IMR-90 (cell line): ENCODE measurements around the gene SLC31A1. TPM values are rescaled to one million over a fixed set of nuclear protein-coding genes. Genes with fewer than 3 reads are reported as not detected.

Experiments used
- ATAC-seq: fragments of 200-7000 bp; cut with Tn5 transposase; 2 replicates; pipeline ENCODE4 v1.9.1; 2020; ENCODE audit warnings: low read depth, mild to moderate bottlenecking, moderate library complexity
- BruUV-seq: library from RNA; stranded (reverse); fragments of 400-500 nt; replicated peaks from 2 replicates; lab custom pipeline; 2021; lab: Mats Ljungman, UMichigan
- CTCF ChIA-PET: fragments of 300-600 bp; formaldehyde crosslinking; extraction: SDS; loops from one replicate; lab custom pipeline; 2021; ENCODE audit warnings: antibody characterized with exemption; lab: Yijun Ruan, JAX
- POLR2A ChIA-PET: fragments of 300-600 bp; sonication (Branson Sonifier 250); formaldehyde crosslinking; loops from one replicate; lab custom pipeline; 2022; ENCODE audit warnings: antibody characterized with exemption; ENCODE audit not compliant: unreplicated experiment; lab: Charles Lee
- DNase-seq: peaks from one replicate; pipeline ENCODE4 v3.0.0; 2013
- H2AFZ ChIP-seq: replicated peaks from 2 replicates; pipeline ENCODE3; 2013; ENCODE audit warnings: low read length, mild to moderate bottlenecking; ENCODE audit not compliant: poor library complexity
- H2AK5ac ChIP-seq: 2 replicates; pipeline ENCODE4 v1.6.1; 2013; ENCODE audit warnings: low read depth, low read length, inconsistent platforms
- H2AK9ac ChIP-seq: replicated peaks from 2 replicates; pipeline ENCODE3; 2013; ENCODE audit warnings: mild to moderate bottlenecking, low read depth, low read length, moderate library complexity; ENCODE audit not compliant: poor library complexity
- H2BK120ac ChIP-seq: 2 replicates; pipeline ENCODE4 v1.6.1; 2013; ENCODE audit warnings: low read depth, low read length, inconsistent platforms
- H2BK15ac ChIP-seq: 3 replicates; pipeline ENCODE4 v1.6.1; 2013; ENCODE audit warnings: low read depth, low read length, inconsistent platforms
- H2BK20ac ChIP-seq: 2 replicates; pipeline ENCODE4 v1.6.1; 2013; ENCODE audit warnings: low read depth, mild to moderate bottlenecking, inconsistent platforms, low read length, moderate library complexity
- H2BK5ac ChIP-seq: 2 replicates; pipeline ENCODE4 v1.6.1; 2013; ENCODE audit warnings: mild to moderate bottlenecking, low read depth, low read length, inconsistent platforms; ENCODE audit not compliant: poor library complexity, severe bottlenecking
- H3K14ac ChIP-seq: replicated peaks from 2 replicates; pipeline ENCODE4 v1.6.1; 2013; ENCODE audit warnings: low read depth, low read length, inconsistent platforms
- H3K18ac ChIP-seq: 2 replicates; pipeline ENCODE4 v1.6.1; 2013; ENCODE audit warnings: low read depth, low read length, control low read depth
- H3K23ac ChIP-seq: 2 replicates; pipeline ENCODE4 v1.6.1; 2013; ENCODE audit warnings: low read depth, low read length, inconsistent platforms
- H3K27ac ChIP-seq: 2 replicates; pipeline ENCODE4 v1.5.1; 2013; ENCODE audit warnings: mild to moderate bottlenecking, control low read depth, low read length; ENCODE audit not compliant: insufficient read depth
- H3K27me3 ChIP-seq: 2 replicates; pipeline ENCODE4 v1.6.1; 2013; ENCODE audit warnings: low read length; ENCODE audit not compliant: control insufficient read depth, insufficient read depth
- H3K36me3 ChIP-seq: 2 replicates; pipeline ENCODE4 v1.6.1; 2013; ENCODE audit warnings: low read length, mixed read lengths; ENCODE audit not compliant: control insufficient read depth, insufficient read depth
- H3K4ac ChIP-seq: 2 replicates; pipeline ENCODE4 v1.6.1; 2013; ENCODE audit warnings: low read depth, low read length, inconsistent platforms
- H3K4me1 ChIP-seq: 2 replicates; pipeline ENCODE4 v1.6.1; 2013; ENCODE audit warnings: low read length, mixed read lengths; ENCODE audit not compliant: control insufficient read depth, insufficient read depth
- H3K4me2 ChIP-seq: 2 replicates; pipeline ENCODE4 v1.6.1; 2013; ENCODE audit warnings: low read depth, mild to moderate bottlenecking, control low read depth, low read length, moderate library complexity
- H3K4me3 ChIP-seq: 2 replicates; pipeline ENCODE4 v1.5.1; 2013; ENCODE audit warnings: low read depth, mild to moderate bottlenecking, control low read depth, low read length, moderate library complexity; ENCODE audit not compliant: insufficient read depth
- H3K56ac ChIP-seq: 2 replicates; pipeline ENCODE4 v1.6.1; 2013; ENCODE audit warnings: low read length, inconsistent platforms; ENCODE audit not compliant: insufficient read depth; ENCODE audit errors: extremely low read depth
- H3K79me1 ChIP-seq, 2 experiments: 2 replicates each; pipeline ENCODE4 v1.6.1; 2013; ENCODE audit warnings: low read length in 2 of 2, inconsistent platforms in 1 of 2, low read depth in 1 of 2
- H3K9ac ChIP-seq: 2 replicates; pipeline ENCODE4 v1.6.1; 2013; ENCODE audit warnings: low read depth, low read length, control low read depth
- H3K9me1 ChIP-seq: 2 replicates; pipeline ENCODE4 v1.6.1; 2013; ENCODE audit warnings: low read length, inconsistent platforms; ENCODE audit not compliant: insufficient read depth
- H3K9me3 ChIP-seq: 2 replicates; pipeline ENCODE4 v1.6.1; 2013; ENCODE audit warnings: low read length; ENCODE audit not compliant: control insufficient read depth, insufficient read depth
- H4K20me1 ChIP-seq: 2 replicates; pipeline ENCODE4 v1.6.1; 2013; ENCODE audit warnings: low read length, inconsistent platforms; ENCODE audit not compliant: insufficient read depth
- H4K5ac ChIP-seq: 2 replicates; pipeline ENCODE4 v1.6.1; 2013; ENCODE audit warnings: mild to moderate bottlenecking, low read depth, low read length, control low read depth
- H4K8ac ChIP-seq, 2 experiments: 2 replicates each; pipeline ENCODE4 v1.6.1; 2013; ENCODE audit warnings: low read depth in 2 of 2, low read length in 2 of 2, control low read depth in 1 of 2, inconsistent platforms in 1 of 2
- H4K91ac ChIP-seq: 2 replicates; pipeline ENCODE4 v1.6.1; 2013; ENCODE audit warnings: low read depth, low read length, inconsistent platforms; ENCODE audit not compliant: insufficient read depth
- BHLHE40 ChIP-seq: fragments of 150-350 bp; IDR thresholded peaks from 2 replicates; pipeline ENCODE4 v1.6.1; 2016; ENCODE audit warnings: mild to moderate bottlenecking, low read depth, low read length
- CEBPB ChIP-seq: IDR thresholded peaks from 2 replicates; pipeline ENCODE4 v1.6.1; 2012; ENCODE audit warnings: low read depth, low read length, improper control_type of control experiment
- CHD1 ChIP-seq: IDR thresholded peaks from 2 replicates; pipeline ENCODE4 v1.6.1; 2012; ENCODE audit warnings: low read depth, low read length, improper control_type of control experiment
- CTCF ChIP-seq: conservative IDR thresholded peaks from 2 replicates; pipeline ENCODE4 v1.5.1; 2012; ENCODE audit warnings: mild to moderate bottlenecking, low read depth, low read length, improper control_type of control experiment
- ELK1 ChIP-seq: fragments of 150-350 bp; IDR thresholded peaks from 2 replicates; pipeline ENCODE4 v1.6.1; 2016; ENCODE audit warnings: low read depth, mild to moderate bottlenecking, low read length, moderate library complexity, borderline replicate concordance
- FOS ChIP-seq: fragments of 150-350 bp; IDR thresholded peaks from 2 replicates; pipeline ENCODE4 v1.6.1; 2016; ENCODE audit warnings: low read depth, low read length
- MAFK ChIP-seq: IDR thresholded peaks from 2 replicates; pipeline ENCODE4 v1.6.1; 2012; ENCODE audit warnings: low read depth, low read length, improper control_type of control experiment
- MAZ ChIP-seq: IDR thresholded peaks from 2 replicates; pipeline ENCODE4 v1.6.1; 2012; ENCODE audit warnings: low read depth, mild to moderate bottlenecking, low read length, improper control_type of control experiment, moderate library complexity, borderline replicate concordance
- MXI1 ChIP-seq: IDR thresholded peaks from 2 replicates; pipeline ENCODE4 v1.6.1; 2012; ENCODE audit warnings: low read depth, mild to moderate bottlenecking, low read length, moderate library complexity, borderline replicate concordance
- NFE2L2 ChIP-seq: fragments of 150-350 bp; IDR thresholded peaks from 2 replicates; pipeline ENCODE4 v1.6.1; 2016; ENCODE audit warnings: low read depth, mild to moderate bottlenecking, low read length
- POLR2A ChIP-seq: IDR thresholded peaks from 2 replicates; pipeline ENCODE4 v1.6.1; 2012; ENCODE audit warnings: mild to moderate bottlenecking, low read depth, low read length
- RAD21 ChIP-seq: IDR thresholded peaks from 2 replicates; pipeline ENCODE4 v1.6.1; 2012; ENCODE audit warnings: low read length, improper control_type of control experiment
- RCOR1 ChIP-seq: IDR thresholded peaks from 2 replicates; pipeline ENCODE4 v1.6.1; 2012; ENCODE audit warnings: mild to moderate bottlenecking, low read length, improper control_type of control experiment; ENCODE audit not compliant: insufficient replicate concordance
- RFX5 ChIP-seq: IDR thresholded peaks from 2 replicates; pipeline ENCODE4 v1.8.0; 2012; ENCODE audit warnings: low read depth, mild to moderate bottlenecking, low read length, moderate library complexity
- SMC3 ChIP-seq: fragments of 150-350 bp; IDR thresholded peaks from 2 replicates; pipeline ENCODE4 v1.6.1; 2016; ENCODE audit warnings: low read depth, mild to moderate bottlenecking, antibody characterized with exemption, low read length, moderate library complexity
- USF2 ChIP-seq: fragments of 150-350 bp; IDR thresholded peaks from 2 replicates; pipeline ENCODE4 v1.6.1; 2017; ENCODE audit warnings: mild to moderate bottlenecking, antibody characterized with exemption, low read length, low read depth
- WGBS, 2 experiments: methylation state at CpG; one replicate each; pipeline versions ENCODE4 v1.1.5 to v1.1.7; 2013; ENCODE audit warnings: missing lambda C conversion rate in 2 of 2; ENCODE audit not compliant: insufficient read length in 1 of 2; ENCODE audit errors: extremely low coverage in 2 of 2; 5-methylcytosine and 5-hydroxymethylcytosine counted together
- dilution Hi-C: fragments of 300-500 bp; cut with HindIII; formaldehyde crosslinking; loops from one replicate; pipeline ENCODE4 v1.14.3; 2018; ENCODE audit warnings: low sequenced_read_pairs; ENCODE audit not compliant: unreplicated experiment
- in situ Hi-C: fragments of 300-500 bp; cut with MboI; formaldehyde crosslinking; loops from 3 replicates; pipeline ENCODE4 v1.14.3; 2019; ENCODE audit warnings: low sequenced_read_pairs, inconsistent platforms, mixed read lengths
- intact Hi-C: fragments of 100-400 bp; cut with micrococcal nuclease; formaldehyde crosslinking; loops from 2 replicates; pipeline ENCODE4 v1.10.0; 2022
- polyA plus RNA-seq, 3 experiments: library from polyadenylated mRNA; depleted of rRNA; stranded (reverse); fragments of >200 nt; gene quantifications; 2 replicates each; pipeline ENCODE4 v1.2.3, GENCODE V29; 2012; ENCODE audit warnings: low replicate concordance in 1 of 3
- total RNA-seq: library from RNA; depleted of rRNA; stranded (reverse); fragments of >200 nt; gene quantifications from 2 replicates; pipeline ENCODE4 v1.2.3, GENCODE V29; 2012

The SLC31A1 gene
- total and polyA plus RNA-seq, 2 of the 4 experiments (the other 2 are of a cell fraction): 17.9 to 23.3 TPM

GRCh38 chr9:113237026-113237425, 15.7 kb downstream of the SLC31A1 start:
- no peaks in the 10 kb centered on the region for H3K9me3 ChIP-seq
- no peak overlapping the region for H4K8ac ChIP-seq
- H2BK120ac ChIP-seq: no peak overlapping the region
- no TSS peak for BruUV-seq
- ChIA-PET POLR2A (no interaction called here), CTCF (no interaction called here)
- intact Hi-C loops: no loop called here
- no peak overlapping the region for H3K23ac ChIP-seq
- H2BK15ac ChIP-seq: no peak overlapping the region
- H3K27ac ChIP-seq: no peak overlapping the region
- no peak for TF ChIP-seq CHD1
- no peak for TF ChIP-seq MAZ
- TF ChIP-seq NFE2L2: no peak
- TF ChIP-seq RAD21: no peak
- TF ChIP-seq CTCF: no peak
- no peak for TF ChIP-seq RFX5
- no peak for TF ChIP-seq RCOR1
- TF ChIP-seq MXI1: no peak
- no peak for TF ChIP-seq BHLHE40
- TF ChIP-seq ELK1: no peak
- TF ChIP-seq USF2: no peak
- no peak for TF ChIP-seq MAFK
- no peak for TF ChIP-seq CEBPB
- TF ChIP-seq POLR2A: no peak
- TF ChIP-seq SMC3: no peak
- no peak for TF ChIP-seq FOS
- WGBS, 2 experiments: 100% methylated on average over 1 of the region's 4 CpGs; no CpG with 5 or more reads in 1 of the 2 experiments
- no peaks in the 10 kb centered on the region for H3K27me3 ChIP-seq
- no peak overlapping the region for H2AK5ac ChIP-seq
- peaks cover 6% of the 10 kb centered on the region; the same call in 1 of the 2 replicates for H3K9me1 ChIP-seq
- H3K4me3 ChIP-seq: no peak overlapping the region
- no peak overlapping the region for H3K18ac ChIP-seq
- DNase-seq (no peak), ATAC-seq (no peak)
- H3K14ac ChIP-seq: no peak overlapping the region
- no peak overlapping the region for H4K91ac ChIP-seq
- H3K4me1 ChIP-seq: peaks cover 4% of the 10 kb centered on the region
- H4K5ac ChIP-seq: no peak overlapping the region
- no peak overlapping the region for H3K4me2 ChIP-seq
- H3K4ac ChIP-seq: no peak overlapping the region
- H3K56ac ChIP-seq: no peak overlapping the region
- no peak overlapping the region for H2BK5ac ChIP-seq
- H3K36me3 ChIP-seq: no peaks in the 10 kb centered on the region
- no peak overlapping the region for H2AFZ ChIP-seq
- no peak overlapping the region for H3K9ac ChIP-seq
- H3K79me1 ChIP-seq: peaks cover 27 to 55% of the 10 kb centered on the region in 2 experiments
- no peak overlapping the region for H2AK9ac ChIP-seq
- dilution Hi-C loops: no loop called here
- H2BK20ac ChIP-seq: no peak overlapping the region
- in situ Hi-C loops: no loop called here
- peaks cover 49% of the 10 kb centered on the region for H4K20me1 ChIP-seq
